Fibroblast of skin of scalp (primary cell): ENCODE results near the gene ELL2.
A peak's percentile ranks its signal among the peaks of the same experiment; 100 is the strongest.
"Not testable (repeated sequence)": the region's sequence is repeated elsewhere in the genome, so short reads cannot be mapped to it uniquely, and the experiment has no call there.

Experiments used
- DNase-seq: peaks from one replicate; pipeline ENCODE4 v3.0.0-alpha.2; 2013

The ELL2 gene

GRCh38 chr5:95880081-95880926, 81.3 kb downstream of the ELL2 start:
- DNase-seq, result no peak

GRCh38 chr5:95879661-95880060, 82.0 kb downstream of the ELL2 start:
- DNase-seq, result no peak

GRCh38 chr5:95878417-95879323, 83.0 kb downstream of the ELL2 start:
- DNase-seq, result no peak

GRCh38 chr5:95876782-95877181, 84.9 kb downstream of the ELL2 start:
- no peak for DNase-seq

GRCh38 chr5:95874246-95874645, 87.4 kb downstream of the ELL2 start:
- DNase-seq, result no peak

- DNase-seq, result no peak
Measured at GRCh38 chr5:95873351-95873750, 88.3 kb downstream of the ELL2 start.

GRCh38 chr5:95872346-95873268, 89.0 kb downstream of the ELL2 start:
- no peak for DNase-seq

- DNase-seq, result no peak
Measured at GRCh38 chr5:95871146-95871806, 90.4 kb downstream of the ELL2 start.

GRCh38 chr5:95870105-95870672, 91.5 kb downstream of the ELL2 start:
- DNase-seq, result no peak

GRCh38 chr5:95869173-95869855, 92.3 kb downstream of the ELL2 start:
- not testable (repeated sequence) for DNase-seq

- no peak for DNase-seq
Measured at GRCh38 chr5:95868136-95868535, 93.5 kb downstream of the ELL2 start.

GRCh38 chr5:95866435-95867040, 95.1 kb downstream of the ELL2 start:
- no peak for DNase-seq

- no peak for DNase-seq
Measured at GRCh38 chr5:95864944-95865504, 96.6 kb downstream of the ELL2 start.

GRCh38 chr5:95864456-95864855, 97.2 kb downstream of the ELL2 start:
- DNase-seq, result no peak

- DNase-seq, result peak; percentile 76
Measured at GRCh38 chr5:95863383-95863757, 98.3 kb downstream of the ELL2 start.

- no peak for DNase-seq
Measured at GRCh38 chr5:95862671-95863382, 98.8 kb downstream of the ELL2 start.

GRCh38 chr5:95861864-95862561, 99.6 kb downstream of the ELL2 start:
- peak; percentile 34 for DNase-seq

GRCh38 chr5:95861221-95861863, 100.3 kb downstream of the ELL2 start:
- peak; percentile 96 for DNase-seq
